PC-9 (cell line): ENCODE data around the gene TMEM179.

Source experiments
- EZH2 ChIP-seq: fragments of 200-600 bp; sonication (generic); IDR thresholded peaks from 2 replicates; pipeline ENCODE4 v1.8.0; 2017; ENCODE audit warnings: antibody characterized with exemption, low read depth
- TF ChIP-seq, protein P1 (sequence below): fragments of 200-600 bp; sonication (generic); conservative IDR thresholded peaks from 2 replicates; pipeline ENCODE4 v1.6.1; 2017; ENCODE audit warnings: mixed run types, antibody characterized with exemption, mild to moderate bottlenecking, moderate library complexity

DNA sequence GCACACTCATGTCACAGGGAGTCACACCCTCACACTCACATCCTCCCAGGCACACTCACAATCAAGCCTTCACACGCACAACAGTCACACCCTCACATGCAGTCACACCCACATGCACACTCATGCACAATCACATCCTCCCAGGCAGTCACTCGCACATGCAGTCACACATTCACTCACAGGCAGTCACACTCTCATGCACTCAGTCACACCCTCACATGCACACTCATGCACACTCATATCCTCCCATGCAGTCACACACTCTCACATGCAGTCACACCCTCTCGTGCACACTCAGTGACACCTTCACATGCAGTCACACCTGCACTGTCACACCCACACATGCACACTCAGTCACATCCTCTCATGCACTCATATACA, 12.3 kb downstream of the TMEM179 start:
- TF ChIP-seq, protein P1, sequence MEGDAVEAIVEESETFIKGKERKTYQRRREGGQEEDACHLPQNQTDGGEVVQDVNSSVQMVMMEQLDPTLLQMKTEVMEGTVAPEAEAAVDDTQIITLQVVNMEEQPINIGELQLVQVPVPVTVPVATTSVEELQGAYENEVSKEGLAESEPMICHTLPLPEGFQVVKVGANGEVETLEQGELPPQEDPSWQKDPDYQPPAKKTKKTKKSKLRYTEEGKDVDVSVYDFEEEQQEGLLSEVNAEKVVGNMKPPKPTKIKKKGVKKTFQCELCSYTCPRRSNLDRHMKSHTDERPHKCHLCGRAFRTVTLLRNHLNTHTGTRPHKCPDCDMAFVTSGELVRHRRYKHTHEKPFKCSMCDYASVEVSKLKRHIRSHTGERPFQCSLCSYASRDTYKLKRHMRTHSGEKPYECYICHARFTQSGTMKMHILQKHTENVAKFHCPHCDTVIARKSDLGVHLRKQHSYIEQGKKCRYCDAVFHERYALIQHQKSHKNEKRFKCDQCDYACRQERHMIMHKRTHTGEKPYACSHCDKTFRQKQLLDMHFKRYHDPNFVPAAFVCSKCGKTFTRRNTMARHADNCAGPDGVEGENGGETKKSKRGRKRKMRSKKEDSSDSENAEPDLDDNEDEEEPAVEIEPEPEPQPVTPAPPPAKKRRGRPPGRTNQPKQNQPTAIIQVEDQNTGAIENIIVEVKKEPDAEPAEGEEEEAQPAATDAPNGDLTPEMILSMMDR: no peak
- TF ChIP-seq EZH2: no peak
